ENCODE results near the gene DAPK1.

Gene DAPK1

DNA sequence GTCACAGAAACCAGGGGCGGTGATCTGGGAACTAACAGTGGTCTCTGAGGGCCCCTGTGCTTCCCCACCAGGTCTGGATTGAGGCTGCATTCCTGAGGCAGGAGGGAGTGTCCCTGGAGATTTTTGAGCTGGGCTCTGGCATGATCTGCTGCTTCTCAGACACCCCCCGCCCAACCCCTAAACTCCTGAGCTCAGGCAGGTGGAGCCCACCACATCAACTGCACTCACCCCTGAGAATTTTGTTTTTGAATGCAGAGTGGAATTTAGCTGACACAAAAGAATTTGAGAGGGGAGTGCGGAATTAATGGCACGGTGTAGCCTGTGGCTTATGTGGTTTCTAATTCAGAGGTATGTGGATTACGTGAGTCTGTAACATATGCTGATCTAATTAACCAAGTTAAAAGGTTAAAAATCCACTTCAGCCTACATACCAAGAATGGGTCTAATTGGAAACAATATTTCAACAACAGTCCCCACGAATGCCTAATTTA lies 204.3 kb downstream of the DAPK1 start:
- Histone ChIP-seq H3K9ac (ENCODE audit: low read length) (no peak overlapping the region), H4K20me1 (ENCODE audit: insufficient read depth, low read length) (no peaks in the 10 kb centered on the region), H3K4me2 (ENCODE audit: low read length) (no peak overlapping the region), H3K4me1 (ENCODE audit: low read length) (no peaks in the 10 kb centered on the region), H3K27me3 (ENCODE audit: low read depth, low read length) (no peaks in the 10 kb centered on the region), H2AFZ (ENCODE audit: low read depth, low read length) (no peak overlapping the region), H3K9me3 (ENCODE audit: insufficient read depth, low read length) (no peaks in the 10 kb centered on the region), H3K36me3 (replicated peaks; ENCODE audit: low read depth, low read length) (no peaks in the 10 kb centered on the region), H3K27ac (ENCODE audit: low read length) (no peak overlapping the region), H3K4me3 (ENCODE audit: low read length) (no peak overlapping the region), H3K79me2 (ENCODE audit: low read length) (no peaks in the 10 kb centered on the region)
- no peak for TF ChIP-seq EZH2phosphoT487 (IDR thresholded peaks at IDR 0.05; ENCODE audit: low read depth)
- TF ChIP-seq, protein P1, sequence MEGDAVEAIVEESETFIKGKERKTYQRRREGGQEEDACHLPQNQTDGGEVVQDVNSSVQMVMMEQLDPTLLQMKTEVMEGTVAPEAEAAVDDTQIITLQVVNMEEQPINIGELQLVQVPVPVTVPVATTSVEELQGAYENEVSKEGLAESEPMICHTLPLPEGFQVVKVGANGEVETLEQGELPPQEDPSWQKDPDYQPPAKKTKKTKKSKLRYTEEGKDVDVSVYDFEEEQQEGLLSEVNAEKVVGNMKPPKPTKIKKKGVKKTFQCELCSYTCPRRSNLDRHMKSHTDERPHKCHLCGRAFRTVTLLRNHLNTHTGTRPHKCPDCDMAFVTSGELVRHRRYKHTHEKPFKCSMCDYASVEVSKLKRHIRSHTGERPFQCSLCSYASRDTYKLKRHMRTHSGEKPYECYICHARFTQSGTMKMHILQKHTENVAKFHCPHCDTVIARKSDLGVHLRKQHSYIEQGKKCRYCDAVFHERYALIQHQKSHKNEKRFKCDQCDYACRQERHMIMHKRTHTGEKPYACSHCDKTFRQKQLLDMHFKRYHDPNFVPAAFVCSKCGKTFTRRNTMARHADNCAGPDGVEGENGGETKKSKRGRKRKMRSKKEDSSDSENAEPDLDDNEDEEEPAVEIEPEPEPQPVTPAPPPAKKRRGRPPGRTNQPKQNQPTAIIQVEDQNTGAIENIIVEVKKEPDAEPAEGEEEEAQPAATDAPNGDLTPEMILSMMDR (IDR thresholded peaks at IDR 0.05; ENCODE audit: low read depth, low read length), result no peak

DNA sequence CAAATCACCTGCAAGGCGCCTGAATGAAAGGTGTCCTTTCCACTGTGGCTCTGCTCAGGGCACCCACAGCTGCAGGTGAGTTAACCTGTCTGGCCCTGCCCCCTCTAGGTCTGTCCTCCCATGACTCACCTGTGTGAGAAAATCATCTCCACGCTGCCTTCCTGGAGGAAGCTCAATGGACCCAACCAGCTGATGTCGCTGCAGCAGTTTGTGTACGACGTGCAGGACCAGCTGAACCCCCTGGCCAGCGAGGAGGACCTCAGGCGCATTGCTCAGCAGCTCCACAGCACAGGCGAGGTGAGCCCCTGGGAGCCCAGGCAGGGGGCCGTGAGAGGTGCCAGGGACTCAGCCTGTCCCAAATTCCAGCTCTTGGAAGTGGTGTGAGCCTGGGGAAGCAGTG lies 205.3 kb downstream of the DAPK1 start:
- Histone ChIP-seq H3K4me2 (ENCODE audit: low read length) (no peak overlapping the region), H2AFZ (ENCODE audit: low read depth, low read length) (no peak overlapping the region)
- TF ChIP-seq, protein P1 (IDR thresholded peaks at IDR 0.05; ENCODE audit: low read depth, low read length), result no peak
- no peak for TF ChIP-seq EZH2phosphoT487 (IDR thresholded peaks at IDR 0.05; ENCODE audit: low read depth)

DNA sequence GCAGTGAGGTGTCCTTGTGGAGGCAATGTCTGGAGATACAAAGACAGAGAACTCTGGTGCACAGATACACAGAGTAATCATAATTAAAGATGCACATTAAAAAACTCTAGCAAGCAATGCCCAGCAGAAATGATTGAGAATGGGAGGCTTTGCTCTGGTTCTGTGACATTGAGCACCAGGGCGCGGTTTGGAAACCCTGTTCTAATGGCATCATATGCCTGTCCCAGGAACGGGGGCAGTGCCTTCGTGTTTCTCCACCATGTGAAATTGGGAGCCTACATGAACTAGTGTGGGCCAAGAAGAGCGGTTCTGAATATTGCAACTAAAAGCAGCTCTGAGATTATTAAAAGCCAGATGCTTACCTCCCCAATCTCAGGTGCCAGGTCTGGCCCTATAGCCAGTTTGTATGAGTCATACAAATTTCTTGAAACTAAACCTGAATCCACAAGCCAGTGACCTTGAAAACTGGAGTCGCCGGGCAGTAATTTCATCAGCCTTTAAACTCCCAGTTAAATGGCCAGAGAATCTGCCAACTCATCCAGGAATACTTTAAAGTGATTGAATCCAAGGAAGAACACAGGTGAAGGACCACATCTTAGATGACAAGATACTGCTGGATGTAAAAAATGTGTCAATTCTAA lies 206.1 kb downstream of the DAPK1 start:
- no peaks in the 10 kb centered on the region for H3K4me1 ChIP-seq (ENCODE audit: low read length)
- no peak overlapping the region for H3K27ac ChIP-seq (ENCODE audit: low read length)
- H3K79me2 ChIP-seq (ENCODE audit: low read length), result no peaks in the 10 kb centered on the region
- TF ChIP-seq EZH2phosphoT487 (IDR thresholded peaks at IDR 0.05; ENCODE audit: low read depth), result no peak
- TF ChIP-seq, protein P1 (IDR thresholded peaks at IDR 0.05; ENCODE audit: low read depth, low read length), result no peak
- no peak overlapping the region for H2AFZ ChIP-seq (ENCODE audit: low read depth, low read length)
- no peak overlapping the region for H3K9ac ChIP-seq (ENCODE audit: low read length)
- H3K4me3 ChIP-seq (ENCODE audit: low read length), result no peak overlapping the region
- no peaks in the 10 kb centered on the region for H4K20me1 ChIP-seq (ENCODE audit: insufficient read depth, low read length)
- H3K9me3 ChIP-seq (ENCODE audit: insufficient read depth, low read length), result no peaks in the 10 kb centered on the region
- no peaks in the 10 kb centered on the region for H3K27me3 ChIP-seq (ENCODE audit: low read depth, low read length)
- no peak overlapping the region for H3K4me2 ChIP-seq (ENCODE audit: low read length)
- no peaks in the 10 kb centered on the region for H3K36me3 ChIP-seq (replicated peaks; ENCODE audit: low read depth, low read length)

More for the DNA sequence above, 205.3 kb downstream of the DAPK1 start:
- H3K36me3 ChIP-seq (replicated peaks; ENCODE audit: low read depth, low read length), result no peaks in the 10 kb centered on the region
- no peaks in the 10 kb centered on the region for H3K9me3 ChIP-seq (ENCODE audit: insufficient read depth, low read length)
- no peaks in the 10 kb centered on the region for H3K27me3 ChIP-seq (ENCODE audit: low read depth, low read length)
- H4K20me1 ChIP-seq (ENCODE audit: insufficient read depth, low read length), result no peaks in the 10 kb centered on the region
- H3K79me2 ChIP-seq (ENCODE audit: low read length), result no peaks in the 10 kb centered on the region
- H3K4me3 ChIP-seq (ENCODE audit: low read length), result no peak overlapping the region
- H3K9ac ChIP-seq (ENCODE audit: low read length), result no peak overlapping the region
- no peaks in the 10 kb centered on the region for H3K4me1 ChIP-seq (ENCODE audit: low read length)
- no peak overlapping the region for H3K27ac ChIP-seq (ENCODE audit: low read length)

DNA sequence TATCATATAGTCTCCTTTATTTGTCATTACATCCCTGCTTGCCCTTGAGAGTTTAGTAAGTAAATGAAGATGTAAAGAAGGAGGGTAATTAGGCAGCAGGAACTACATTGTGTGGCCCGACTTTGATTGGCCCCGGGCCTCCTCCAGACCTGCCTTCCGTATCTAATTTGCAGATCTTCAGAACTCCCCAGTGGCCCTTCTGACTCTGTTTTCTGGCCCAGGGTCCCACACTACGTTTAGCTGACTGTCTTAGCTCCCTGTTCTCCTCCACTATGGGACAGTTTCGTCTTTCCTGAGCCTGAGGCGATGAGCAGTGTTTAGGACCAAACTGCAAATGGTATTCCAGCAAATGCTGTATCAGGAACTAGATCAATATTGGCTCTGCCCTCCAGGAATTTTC lies 206.7 kb downstream of the DAPK1 start:
- H4K20me1 ChIP-seq (ENCODE audit: insufficient read depth, low read length), result no peaks in the 10 kb centered on the region
- H3K27me3 ChIP-seq (ENCODE audit: low read depth, low read length), result no peaks in the 10 kb centered on the region
- no peak overlapping the region for H3K27ac ChIP-seq (ENCODE audit: low read length)
- H3K36me3 ChIP-seq (replicated peaks; ENCODE audit: low read depth, low read length), result no peaks in the 10 kb centered on the region
- no peak overlapping the region for H3K4me2 ChIP-seq (ENCODE audit: low read length)
- H3K4me3 ChIP-seq (ENCODE audit: low read length), result no peak overlapping the region
- no peak overlapping the region for H3K9ac ChIP-seq (ENCODE audit: low read length)
- no peaks in the 10 kb centered on the region for H3K4me1 ChIP-seq (ENCODE audit: low read length)
- no peak for TF ChIP-seq EZH2phosphoT487 (IDR thresholded peaks at IDR 0.05; ENCODE audit: low read depth)
- TF ChIP-seq, protein P1 (IDR thresholded peaks at IDR 0.05; ENCODE audit: low read depth, low read length), result no peak
- H2AFZ ChIP-seq (ENCODE audit: low read depth, low read length), result no peak overlapping the region
- H3K9me3 ChIP-seq (ENCODE audit: insufficient read depth, low read length), result no peaks in the 10 kb centered on the region
- no peaks in the 10 kb centered on the region for H3K79me2 ChIP-seq (ENCODE audit: low read length)
